ENCODE results near the gene GALK2. TPM values are rescaled to one million over a fixed set of nuclear protein-coding genes. Genes with fewer than 3 reads are reported as not detected.

GALK2 gene
- total and polyA plus RNA-seq, 2 of the 4 experiments (the other 2 are of a cell fraction) = 27.0 to 63.6 TPM

GRCh38 chr15:49124371-49124770, 45.7 kb upstream of the GALK2 start:
- H2BK20ac ChIP-seq (ENCODE audit: low read depth, low read length) = no peak overlapping the region
- H3K9ac ChIP-seq (ENCODE audit: low read depth, low read length) = no peak overlapping the region
- in situ Hi-C loops (cut with MboI; ENCODE audit: low sequenced_read_pairs) (no loop called here), intact Hi-C loops (cut with micrococcal nuclease) (no loop called here), dilution Hi-C loops (cut with HindIII; ENCODE audit: low sequenced_read_pairs, unreplicated experiment) (no loop called here)
- ChIA-PET POLR2A (ENCODE audit: unreplicated experiment) (no interaction called here), CTCF (no interaction called here)
- DNase-seq = peak; percentile 27
- peaks cover 11% of the 10 kb centered on the region for H3K36me3 ChIP-seq (ENCODE audit: control insufficient read depth, insufficient read depth, low read length)
- no peaks in the 10 kb centered on the region for H4K20me1 ChIP-seq (ENCODE audit: insufficient read depth, low read length)
- peak overlapping the region; percentile 56; the same call in 1 of the 2 replicates for H3K27ac ChIP-seq (ENCODE audit: insufficient read depth, low read length)
- TF ChIP-seq MAFK (IDR thresholded peaks at IDR 0.05; ENCODE audit: low read depth, low read length) = no peak
- TF ChIP-seq, protein P1, sequence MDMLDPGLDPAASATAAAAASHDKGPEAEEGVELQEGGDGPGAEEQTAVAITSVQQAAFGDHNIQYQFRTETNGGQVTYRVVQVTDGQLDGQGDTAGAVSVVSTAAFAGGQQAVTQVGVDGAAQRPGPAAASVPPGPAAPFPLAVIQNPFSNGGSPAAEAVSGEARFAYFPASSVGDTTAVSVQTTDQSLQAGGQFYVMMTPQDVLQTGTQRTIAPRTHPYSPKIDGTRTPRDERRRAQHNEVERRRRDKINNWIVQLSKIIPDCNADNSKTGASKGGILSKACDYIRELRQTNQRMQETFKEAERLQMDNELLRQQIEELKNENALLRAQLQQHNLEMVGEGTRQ (IDR thresholded peaks at IDR 0.05; ENCODE audit: low read depth, low read length) = no peak
- TF ChIP-seq RCOR1 (IDR thresholded peaks at IDR 0.05; ENCODE audit: insufficient replicate concordance, low read length) = no peak
- no peak for TF ChIP-seq POLR2A (IDR thresholded peaks at IDR 0.05; ENCODE audit: low read depth, low read length)
- no peak for TF ChIP-seq NFE2L2 (IDR thresholded peaks at IDR 0.05; ENCODE audit: low read depth, low read length)
- no peak for TF ChIP-seq SMC3 (IDR thresholded peaks at IDR 0.05; ENCODE audit: low read depth, low read length)
- no peak for TF ChIP-seq FOS (IDR thresholded peaks at IDR 0.05; ENCODE audit: low read depth, low read length)
- TF ChIP-seq CHD1 (IDR thresholded peaks at IDR 0.05; ENCODE audit: low read depth, low read length) = no peak
- TF ChIP-seq MXI1 (IDR thresholded peaks at IDR 0.05; ENCODE audit: borderline replicate concordance, low read depth, low read length) = no peak
- TF ChIP-seq BHLHE40 (IDR thresholded peaks at IDR 0.05; ENCODE audit: low read depth, low read length) = no peak
- TF ChIP-seq RAD21 (IDR thresholded peaks at IDR 0.05; ENCODE audit: low read length) = no peak
- TF ChIP-seq CEBPB (IDR thresholded peaks at IDR 0.05; ENCODE audit: low read depth, low read length) = no peak
- TF ChIP-seq RFX5 (IDR thresholded peaks at IDR 0.05; ENCODE audit: low read depth, low read length) = no peak
- WGBS, 2 experiments (ENCODE audit: extremely low coverage in 2 of 2, insufficient read length in 1 of 2) = no CpG with 5 or more reads among the region's 2 CpGs
- H2AK9ac ChIP-seq (replicated peaks; ENCODE audit: low read depth, low read length, poor library complexity) = no peak overlapping the region
- ATAC-seq (ENCODE audit: low read depth) = no peak
- no peak overlapping the region for H3K56ac ChIP-seq (ENCODE audit: extremely low read depth, insufficient read depth, low read length)
- no peaks in the 10 kb centered on the region for H3K4me1 ChIP-seq (ENCODE audit: control insufficient read depth, insufficient read depth, low read length)
- BruUV-seq (replicated peaks) = no TSS peak
- H2BK120ac ChIP-seq (ENCODE audit: low read depth, low read length) = no peak overlapping the region
- no peak overlapping the region for H2BK15ac ChIP-seq (ENCODE audit: low read depth, low read length)
- no peak overlapping the region for H4K5ac ChIP-seq (ENCODE audit: low read depth, low read length)
- no peak overlapping the region for H3K4me2 ChIP-seq (ENCODE audit: low read depth, low read length)
- H3K4ac ChIP-seq (ENCODE audit: low read depth, low read length) = no peak overlapping the region
- H2AK5ac ChIP-seq (ENCODE audit: low read depth, low read length) = 0 out of 2 replicates have a peak overlapping the region, but pooled peaks have one; percentile 5
- no peak overlapping the region for H3K4me3 ChIP-seq (ENCODE audit: insufficient read depth, low read depth, low read length)
- H3K9me3 ChIP-seq (ENCODE audit: control insufficient read depth, insufficient read depth, low read length) = no peaks in the 10 kb centered on the region
- H3K9me1 ChIP-seq (ENCODE audit: insufficient read depth, low read length) = no peaks in the 10 kb centered on the region
- no peak overlapping the region for H4K91ac ChIP-seq (ENCODE audit: insufficient read depth, low read depth, low read length)
- H3K79me1 ChIP-seq (ENCODE audit: low read depth in 1 of 2, low read length in 2 of 2) = peaks cover 4 to 6% of the 10 kb centered on the region in 2 experiments; a peak in 2 of 4 replicates
- no peak overlapping the region for H4K8ac ChIP-seq (ENCODE audit: low read depth in 2 of 2, low read length in 2 of 2)
- no peak overlapping the region for H3K14ac ChIP-seq (replicated peaks; ENCODE audit: low read depth, low read length)
- H3K27me3 ChIP-seq (ENCODE audit: control insufficient read depth, insufficient read depth, low read length) = no peaks in the 10 kb centered on the region
- no peak overlapping the region for H3K23ac ChIP-seq (ENCODE audit: low read depth, low read length)
- H2BK5ac ChIP-seq (ENCODE audit: low read depth, low read length, poor library complexity, severe bottlenecking) = peak overlapping the region; percentile 29
- no peak overlapping the region for H3K18ac ChIP-seq (ENCODE audit: low read depth, low read length)
- H2AFZ ChIP-seq (replicated peaks; ENCODE audit: low read length, poor library complexity) = no peak overlapping the region
